Type B pancreatic cell (in vitro differentiated cells): ENCODE measurements around the gene AVPR1A. TPM values are rescaled to one million over a fixed set of nuclear protein-coding genes. Genes with fewer than 3 reads are reported as not detected.

Source experiments
- DNase-seq: peaks from one replicate; pipeline ENCODE4 v3.0.0; 2021; ENCODE audit warnings: mixed read lengths; ENCODE audit not compliant: unreplicated experiment; ENCODE audit errors: extremely low spot score
- H3K27ac Mint-ChIP-seq: 2 replicates; pipeline ENCODE4 v1.8.0; 2021; ENCODE audit warnings: mild to moderate bottlenecking, mixed read lengths
- H3K27me3 Mint-ChIP-seq: 2 replicates; pipeline ENCODE4 v1.8.0; 2021; ENCODE audit warnings: mixed read lengths
- H3K36me3 Mint-ChIP-seq: 2 replicates; pipeline ENCODE4 v1.8.0; 2021; ENCODE audit warnings: mixed read lengths
- H3K4me1 Mint-ChIP-seq: one replicate; pipeline ENCODE4 v1.8.0; 2021; ENCODE audit warnings: mixed read lengths; ENCODE audit not compliant: unreplicated experiment
- H3K4me3 Mint-ChIP-seq: 2 replicates; pipeline ENCODE4 v1.8.0; 2021; ENCODE audit warnings: mild to moderate bottlenecking, mixed read lengths
- H3K9me3 Mint-ChIP-seq: 2 replicates; pipeline ENCODE4 v1.8.0; 2021; ENCODE audit warnings: mixed read lengths
- CTCF ChIP-seq: fragments of 200-600 bp; sonication (generic); conservative IDR thresholded peaks from 2 replicates; pipeline ENCODE4 v1.5.0; 2021; ENCODE audit warnings: antibody characterized with exemption, mild to moderate bottlenecking
- total RNA-seq: library from RNA; stranded (reverse); gene quantifications from 2 replicates; pipeline ENCODE4 v1.2.1, GENCODE V29; 2021; ENCODE audit warnings: low replicate concordance

AVPR1A gene
- total RNA-seq, 1 donor from 2014 or later = 5.1 TPM

- Mint-ChIP-seq H3K4me1 (no peaks in the 10 kb centered on the region), H3K27me3 (peaks cover 7% of the 10 kb centered on the region), H3K9me3 (no peaks in the 10 kb centered on the region), H3K4me3 (no peak overlapping the region), H3K36me3 (no peaks in the 10 kb centered on the region), H3K27ac (no peak overlapping the region)
- no peak for DNase-seq
- TF ChIP-seq CTCF = no peak
These were observed 21.1 kb downstream of the AVPR1A start for GRCh38 chr12:63129927-63130326.

- no peak overlapping the region for H3K27ac Mint-ChIP-seq
- H3K4me3 Mint-ChIP-seq = no peak overlapping the region
- H3K4me1 Mint-ChIP-seq = no peaks in the 10 kb centered on the region
- no peaks in the 10 kb centered on the region for H3K36me3 Mint-ChIP-seq
- no peak for DNase-seq
- no peak for TF ChIP-seq CTCF
- H3K27me3 Mint-ChIP-seq = peaks cover 2% of the 10 kb centered on the region
- no peaks in the 10 kb centered on the region for H3K9me3 Mint-ChIP-seq
These were observed 26.2 kb downstream of the AVPR1A start for GRCh38 chr12:63124778-63125177.

GRCh38 chr12:63103494-63104131, 47.4 kb downstream of the AVPR1A start:
- no peak for DNase-seq
- H3K27ac Mint-ChIP-seq = no peak overlapping the region

GRCh38 chr12:63101920-63102319, 49.1 kb downstream of the AVPR1A start:
- Mint-ChIP-seq H3K27me3 (peaks cover 3% of the 10 kb centered on the region), H3K27ac (no peak overlapping the region), H3K4me3 (no peak overlapping the region), H3K4me1 (no peaks in the 10 kb centered on the region), H3K36me3 (no peaks in the 10 kb centered on the region), H3K9me3 (no peaks in the 10 kb centered on the region)
- no peak for DNase-seq
- TF ChIP-seq CTCF = no peak

More at GRCh38 chr12:63103494-63104131, 47.4 kb downstream of the AVPR1A start:
- peak; percentile 94 for TF ChIP-seq CTCF
- H3K9me3 Mint-ChIP-seq = no peaks in the 10 kb centered on the region
- H3K36me3 Mint-ChIP-seq = no peaks in the 10 kb centered on the region
- H3K4me1 Mint-ChIP-seq = no peaks in the 10 kb centered on the region
- H3K4me3 Mint-ChIP-seq = no peak overlapping the region
- H3K27me3 Mint-ChIP-seq = peaks cover 3% of the 10 kb centered on the region

GRCh38 chr12:63098851-63099250, 52.1 kb downstream of the AVPR1A start:
- Mint-ChIP-seq H3K9me3 (no peaks in the 10 kb centered on the region), H3K36me3 (no peaks in the 10 kb centered on the region), H3K27me3 (peaks cover 3% of the 10 kb centered on the region), H3K4me1 (peaks cover 5% of the 10 kb centered on the region), H3K27ac (no peak overlapping the region), H3K4me3 (no peak overlapping the region)
- DNase-seq = no peak
- peak; percentile 39 for TF ChIP-seq CTCF
